Amygdala (tissue), 56 donors: ENCODE results near the gene BTBD9.
A peak's percentile ranks its signal among the peaks of the same experiment; 100 is the strongest.

Experiments used
- DNase-seq, 56 donors: peaks; one replicate each; lab custom pipeline; 2025; lab: John Stamatoyannopoulos, UW

The BTBD9 gene

DNA sequence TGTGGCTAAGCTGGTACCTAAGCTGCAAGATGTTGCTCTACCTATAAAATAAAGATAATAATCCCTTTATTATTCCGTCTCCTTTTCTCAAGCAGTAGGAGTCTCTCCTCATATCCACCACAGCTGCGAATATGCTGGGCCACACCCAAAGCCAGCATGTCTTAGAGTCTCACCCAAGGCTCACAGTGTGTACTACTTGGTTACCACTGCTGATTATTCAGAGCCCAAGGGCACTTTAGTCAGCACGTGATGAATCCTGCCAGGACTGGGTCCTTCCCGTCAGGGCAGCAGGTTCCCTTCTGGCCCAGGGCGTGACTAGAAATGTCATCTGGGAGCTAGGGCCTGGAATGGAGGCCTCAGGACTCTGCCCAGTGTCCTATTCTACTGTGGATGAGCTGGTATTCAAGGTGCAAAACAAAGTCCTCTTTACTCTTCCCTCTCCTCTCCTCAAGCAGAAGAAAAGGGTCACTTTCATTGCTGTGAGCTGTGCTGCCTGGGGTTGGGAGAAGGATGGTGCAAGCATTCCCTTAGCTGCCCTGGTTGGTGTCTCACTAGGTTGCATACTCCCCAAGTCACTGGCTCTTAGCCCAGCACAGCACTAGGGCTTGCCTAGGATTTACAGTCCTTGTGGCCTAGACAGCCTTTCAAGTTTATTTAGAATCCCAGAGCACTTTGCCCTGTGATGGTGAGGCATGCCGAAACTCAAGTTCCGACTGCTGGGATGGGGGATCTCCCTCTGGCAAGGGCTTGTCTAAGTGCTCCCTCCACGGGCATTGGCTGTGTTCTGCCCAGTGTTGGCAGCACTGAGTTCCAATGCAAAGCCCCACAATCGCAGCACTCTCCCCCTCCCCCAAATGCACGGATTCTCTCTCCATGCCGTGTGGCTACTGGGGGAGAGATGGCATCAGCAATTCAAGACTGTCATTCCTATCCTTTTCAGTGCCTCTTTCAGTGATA lies 320.2 kb downstream of the BTBD9 start:
- DNase-seq: no peak

DNA sequence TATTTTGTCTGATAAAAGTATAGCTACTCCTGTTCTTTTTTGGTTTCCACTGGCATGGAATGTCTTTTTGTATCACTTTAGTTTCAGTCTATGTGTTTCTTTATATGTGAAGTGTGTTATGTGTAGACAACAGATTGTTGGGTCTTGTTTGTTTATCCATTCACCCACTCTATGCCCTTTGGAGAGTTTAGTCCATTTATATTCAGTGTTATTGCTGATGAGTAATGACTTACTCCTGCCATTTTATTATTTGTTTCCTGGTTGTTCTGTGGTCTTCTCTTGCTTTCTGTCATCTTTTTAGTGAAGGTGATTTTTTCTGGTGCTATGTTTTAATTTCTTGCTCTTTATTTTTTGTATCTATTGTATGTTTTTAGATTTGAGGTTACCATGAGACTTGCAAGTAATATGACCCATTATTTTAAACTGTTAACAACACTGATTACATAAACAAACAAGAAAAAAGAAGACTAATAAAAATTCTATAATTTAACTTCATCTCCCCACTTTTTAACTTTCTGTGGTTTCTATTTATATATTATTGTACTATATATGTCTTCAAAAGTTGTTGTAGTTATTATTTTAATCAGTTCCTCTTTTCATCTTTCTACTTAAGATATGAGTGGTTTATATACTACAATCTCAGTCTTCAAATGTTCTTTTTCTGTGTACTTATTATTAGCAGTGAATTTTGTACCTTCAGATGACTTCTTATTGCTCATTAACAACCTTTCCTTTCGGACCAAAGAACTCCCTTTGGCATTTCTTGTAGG lies 323.4 kb downstream of the BTBD9 start:
- DNase-seq: no peak

DNA sequence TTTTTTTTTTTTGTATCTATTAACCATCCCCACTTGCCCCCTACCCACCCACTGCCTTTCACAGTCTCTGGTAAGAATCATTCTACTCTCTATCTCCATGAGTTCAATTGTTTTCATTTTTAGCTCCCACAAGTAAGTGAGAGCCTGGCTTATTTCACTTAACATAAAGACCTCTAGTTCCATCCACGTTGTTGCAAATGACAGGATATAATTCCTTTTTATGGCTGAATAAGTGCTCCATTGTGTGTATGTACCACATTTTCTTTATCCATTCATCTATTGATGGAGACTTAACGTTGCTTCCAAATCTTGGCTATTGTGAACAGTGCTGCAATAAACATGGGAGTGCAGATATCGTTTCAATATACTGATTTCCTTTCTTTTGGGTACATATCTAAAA lies 328.5 kb downstream of the BTBD9 start:
- no peak for DNase-seq

DNA sequence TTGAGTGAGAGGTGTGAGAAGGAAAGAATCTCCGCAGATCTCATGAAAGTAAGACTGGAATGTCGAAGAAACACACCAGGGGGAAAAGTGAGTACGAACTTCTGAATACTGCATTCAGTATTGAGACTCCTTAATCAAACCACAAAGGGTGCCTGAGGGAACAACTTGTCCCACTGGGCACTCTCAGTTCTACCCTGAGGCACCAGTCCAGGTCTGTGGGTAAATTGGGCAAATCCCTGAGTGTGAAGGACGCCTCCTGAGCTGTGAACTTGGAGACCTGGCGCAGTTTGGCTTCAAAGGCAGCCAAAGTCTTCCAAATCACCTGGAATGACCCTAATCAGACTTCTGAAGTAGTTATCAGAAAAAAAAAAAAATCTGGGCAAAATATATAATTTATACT lies 329.7 kb downstream of the BTBD9 start:
- DNase-seq: peak in 31 of 56 donors; percentile 1 to 64 (median 19)

DNA sequence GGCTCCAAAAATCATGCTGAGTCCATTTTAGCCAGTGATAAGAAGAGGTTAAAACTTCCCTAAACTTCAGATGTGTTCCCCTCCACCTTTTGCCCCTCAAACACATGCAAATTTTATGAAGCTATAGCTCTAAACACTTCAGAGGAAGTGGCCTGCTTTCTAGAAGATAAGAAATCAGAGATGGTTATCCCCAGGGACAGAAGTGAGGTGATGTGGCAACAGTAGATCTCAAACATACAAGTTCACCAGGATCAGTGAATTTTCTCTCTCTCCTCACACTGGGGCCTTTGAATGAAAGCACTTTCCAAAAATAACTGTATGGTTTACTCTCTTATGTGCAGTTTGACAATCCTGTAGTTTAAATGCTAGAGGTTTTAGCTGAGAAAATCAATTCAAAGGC lies 332.0 kb downstream of the BTBD9 start:
- no peak for DNase-seq

DNA sequence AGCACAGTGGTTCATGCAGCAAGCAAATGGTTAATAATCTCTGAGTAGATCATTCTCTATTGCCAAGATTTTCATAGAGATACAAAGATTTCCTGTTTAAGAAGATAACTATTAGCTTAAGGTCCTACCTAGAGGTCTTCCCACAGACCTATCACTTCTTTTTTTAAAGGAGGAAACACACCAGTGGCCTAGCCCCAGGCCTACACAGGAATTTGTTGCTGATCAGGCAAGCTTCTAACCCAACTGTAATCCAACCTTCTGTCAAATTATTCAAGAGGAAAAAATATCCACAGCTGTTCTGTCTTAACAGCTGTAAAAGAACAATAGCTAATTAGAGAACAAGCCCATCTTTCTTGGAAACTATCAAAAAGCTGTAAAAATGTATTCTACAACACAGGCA lies 332.8 kb downstream of the BTBD9 start:
- no peak for DNase-seq

DNA sequence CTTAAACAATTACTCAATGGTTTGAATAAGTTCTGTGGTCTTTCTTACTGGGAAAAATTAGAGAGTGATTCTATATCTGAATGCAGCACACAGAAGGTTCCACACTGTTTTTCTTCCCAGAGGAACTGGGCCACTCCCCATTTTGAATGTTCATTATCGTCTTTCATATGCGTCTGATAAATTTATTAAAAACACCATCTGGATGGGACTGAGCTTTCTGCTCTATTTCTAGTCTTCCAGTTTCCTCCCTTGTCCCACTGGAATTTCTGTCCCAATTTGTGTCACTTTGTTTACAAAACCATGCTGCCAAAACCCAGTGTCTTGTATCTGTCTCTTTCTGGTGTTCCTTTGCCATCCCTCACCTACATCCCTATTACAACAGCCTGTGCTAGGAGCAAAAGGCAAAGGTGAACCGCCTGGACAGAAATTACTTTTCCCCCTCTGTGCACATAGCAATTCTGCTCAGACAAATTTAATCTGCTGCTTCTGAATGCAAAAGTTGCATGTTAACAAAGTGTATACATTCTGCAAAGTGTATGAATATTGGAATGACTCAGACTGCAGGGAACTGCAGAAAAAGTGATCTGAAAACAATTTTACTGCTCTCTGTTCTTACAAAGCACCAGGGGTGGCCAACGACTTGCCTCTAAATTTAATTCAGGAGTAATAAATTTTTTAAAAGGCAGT lies 333.6 kb downstream of the BTBD9 start:
- no peak for DNase-seq

DNA sequence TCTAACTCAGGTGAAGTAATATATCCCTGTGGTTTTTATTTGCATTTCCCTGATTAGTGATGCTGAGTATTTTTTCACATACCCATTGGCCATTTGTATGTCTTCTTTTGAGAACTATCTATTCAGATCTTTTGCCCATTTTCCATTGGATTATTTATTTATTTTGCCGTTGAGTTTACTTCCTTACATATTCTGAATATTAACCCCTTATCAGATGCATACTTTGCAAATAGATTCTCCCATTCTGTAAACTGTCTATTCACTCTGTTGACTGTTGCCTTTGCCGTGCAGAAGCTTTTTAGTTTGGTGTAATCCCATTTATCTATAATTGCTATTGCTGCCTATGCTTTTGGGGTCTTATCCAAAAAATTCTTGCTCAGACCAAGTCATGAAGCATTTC lies 336.9 kb downstream of the BTBD9 start:
- DNase-seq: no peak

DNA sequence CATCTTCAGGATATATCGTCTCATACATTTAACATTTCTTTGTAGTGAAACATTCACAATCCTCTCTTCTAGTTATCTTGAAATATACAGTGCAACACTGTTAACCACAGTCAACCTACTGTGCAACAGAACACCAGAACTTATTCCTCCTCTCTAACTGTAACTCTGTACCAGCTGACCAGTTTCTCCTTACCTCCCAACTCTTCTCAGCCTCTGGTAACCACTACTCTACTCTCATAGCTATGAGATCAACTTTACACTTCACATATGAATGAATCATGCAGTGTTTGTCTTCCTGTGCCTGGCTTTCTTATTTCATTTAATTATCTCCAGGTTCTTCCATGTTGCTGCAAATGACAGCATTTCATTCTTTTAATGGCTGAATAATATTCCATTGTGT lies 337.6 kb downstream of the BTBD9 start:
- DNase-seq: no peak

DNA sequence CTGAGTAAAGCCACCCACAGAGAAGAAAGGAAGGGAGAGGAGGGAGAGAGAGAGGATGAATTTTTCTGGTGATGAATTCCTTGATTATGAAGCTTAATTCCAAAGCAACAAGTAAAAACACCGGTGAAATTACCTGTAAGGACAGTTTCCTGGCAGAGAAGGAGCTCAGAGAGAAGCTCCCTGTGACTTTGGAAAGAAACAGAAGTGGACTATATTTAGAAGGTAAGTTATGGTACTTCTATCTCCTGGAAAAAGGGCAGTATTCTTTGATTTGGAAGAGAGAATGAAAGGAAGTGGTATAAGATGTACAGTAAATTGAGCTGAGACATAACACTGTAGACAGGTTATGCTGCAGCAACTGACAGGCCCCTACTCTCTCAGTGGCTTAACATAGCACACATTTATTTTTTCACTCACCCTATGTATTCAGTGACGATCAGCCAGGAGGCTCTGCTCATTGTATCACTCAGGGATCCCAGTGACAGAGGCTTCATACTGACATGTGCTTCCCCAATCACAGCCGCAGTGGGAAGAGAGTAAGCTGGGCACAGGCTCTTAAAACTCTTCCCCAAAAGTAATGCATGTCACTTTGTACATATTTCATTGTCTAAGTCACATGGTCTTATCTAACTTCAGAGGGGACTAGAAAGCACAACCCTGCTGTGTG lies 349.5 kb downstream of the BTBD9 start:
- DNase-seq: no peak

DNA sequence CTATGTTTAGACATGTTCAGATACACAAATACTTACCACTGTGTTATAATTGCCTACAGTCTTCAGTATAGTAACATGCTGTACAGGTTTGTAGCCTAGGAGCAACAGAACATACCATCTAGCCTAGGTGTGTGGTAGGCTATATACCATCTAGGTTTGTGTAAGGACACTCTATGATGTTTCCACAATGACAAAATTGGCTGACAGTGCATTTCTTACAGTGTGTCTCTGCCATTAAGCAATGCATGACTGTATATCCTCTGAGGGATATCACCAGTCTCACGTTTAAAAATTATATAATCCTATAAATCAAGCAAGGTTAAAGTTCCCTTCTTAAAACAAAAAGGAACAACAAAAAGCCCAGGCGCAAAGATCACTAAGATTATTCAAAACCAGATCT lies 352.2 kb downstream of the BTBD9 start:
- no peak for DNase-seq

DNA sequence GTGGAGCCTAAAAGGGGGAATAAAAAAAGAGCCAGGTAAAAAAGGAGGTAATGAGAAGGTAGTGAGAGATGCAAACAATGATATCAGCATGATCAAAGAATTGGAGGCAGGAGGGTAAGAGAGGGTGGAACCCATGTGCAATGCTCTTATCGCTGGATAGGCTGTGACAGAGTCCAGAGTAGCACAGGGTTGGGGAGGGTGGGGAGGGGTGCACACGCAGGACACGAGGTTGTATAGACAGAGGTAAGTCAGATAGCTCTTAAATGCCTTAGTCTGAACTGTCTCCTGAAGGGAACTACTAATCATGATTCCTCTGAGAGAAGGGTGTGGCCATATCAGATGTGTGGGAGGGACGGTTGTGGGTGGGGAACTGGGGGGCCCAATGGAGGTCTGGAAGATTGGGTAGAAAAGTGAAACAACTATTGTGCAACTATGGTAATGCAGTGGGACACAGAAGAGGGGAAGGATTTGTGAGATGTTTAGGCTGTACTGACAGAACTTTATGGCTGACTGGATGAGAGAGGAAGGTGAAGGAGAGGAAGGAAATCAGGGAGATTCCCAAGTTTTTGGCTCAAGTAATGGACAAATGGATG lies 354.8 kb downstream of the BTBD9 start:
- no peak for DNase-seq

DNA sequence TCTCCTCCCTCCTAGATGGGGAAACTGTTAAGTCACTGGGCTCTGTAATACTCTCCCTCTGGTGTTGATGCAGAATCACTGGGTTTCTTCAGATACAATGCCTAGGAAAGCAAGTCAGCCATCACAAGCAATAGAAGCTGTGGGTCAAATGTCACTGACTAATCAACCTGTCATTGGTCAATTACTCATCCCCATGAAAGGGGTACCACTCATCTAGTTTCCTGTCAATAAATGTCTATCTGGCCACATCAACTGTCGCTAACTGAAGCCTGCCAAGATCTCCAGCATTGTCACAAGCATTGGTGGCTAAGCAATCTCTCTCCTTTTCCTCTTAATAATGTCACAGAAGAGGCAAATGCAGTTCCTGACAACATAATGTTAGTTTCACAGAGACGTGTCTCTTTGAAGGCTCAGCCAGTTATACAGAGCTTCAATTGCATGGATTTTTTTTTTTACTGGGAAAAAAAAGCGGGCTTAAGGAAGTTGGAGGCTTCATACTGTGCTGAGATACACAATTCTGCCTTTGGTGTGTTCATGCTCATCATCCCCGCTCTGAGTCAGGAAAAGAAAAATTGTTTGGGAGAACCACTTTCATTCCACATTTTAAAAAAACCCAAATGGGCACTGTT lies 355.9 kb downstream of the BTBD9 start:
- DNase-seq: no peak

DNA sequence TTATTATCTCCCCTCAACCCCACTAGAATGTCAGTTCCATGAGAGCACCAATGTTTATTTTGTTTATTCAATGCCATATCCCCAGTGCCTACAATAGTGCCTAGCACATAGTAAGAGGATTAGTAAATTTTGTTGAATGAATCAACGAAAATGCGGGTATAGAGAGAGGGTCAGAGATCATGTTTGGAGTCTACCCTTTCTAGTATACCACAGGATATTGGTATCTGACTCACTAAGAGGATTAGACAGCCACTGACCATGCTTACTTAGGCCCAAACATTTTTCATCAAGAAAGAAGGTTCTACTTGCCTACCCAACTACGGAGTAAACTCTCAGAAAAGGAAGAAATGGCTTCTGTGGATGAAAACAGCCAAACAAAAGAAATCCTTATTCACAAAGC lies 356.8 kb downstream of the BTBD9 start:
- no peak for DNase-seq

DNA sequence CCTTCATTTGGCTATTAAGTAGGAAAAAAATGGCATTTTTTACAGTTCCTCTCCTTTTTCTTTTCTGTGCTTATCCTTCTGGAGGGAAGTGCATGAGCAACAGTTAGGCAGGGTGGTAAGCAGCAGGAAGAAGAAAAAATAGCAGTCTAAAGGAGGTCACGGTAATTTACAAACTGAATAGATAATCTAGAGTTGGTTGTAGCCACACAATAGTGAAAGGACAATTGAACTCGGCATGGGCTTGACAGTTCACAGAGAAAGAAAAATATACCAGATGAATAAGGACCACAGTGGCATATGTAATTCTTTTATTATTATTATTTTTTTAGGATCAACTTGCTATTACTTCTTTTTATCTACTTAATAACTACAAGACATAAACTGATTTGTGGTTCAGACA lies 358.6 kb downstream of the BTBD9 start:
- no peak for DNase-seq

DNA sequence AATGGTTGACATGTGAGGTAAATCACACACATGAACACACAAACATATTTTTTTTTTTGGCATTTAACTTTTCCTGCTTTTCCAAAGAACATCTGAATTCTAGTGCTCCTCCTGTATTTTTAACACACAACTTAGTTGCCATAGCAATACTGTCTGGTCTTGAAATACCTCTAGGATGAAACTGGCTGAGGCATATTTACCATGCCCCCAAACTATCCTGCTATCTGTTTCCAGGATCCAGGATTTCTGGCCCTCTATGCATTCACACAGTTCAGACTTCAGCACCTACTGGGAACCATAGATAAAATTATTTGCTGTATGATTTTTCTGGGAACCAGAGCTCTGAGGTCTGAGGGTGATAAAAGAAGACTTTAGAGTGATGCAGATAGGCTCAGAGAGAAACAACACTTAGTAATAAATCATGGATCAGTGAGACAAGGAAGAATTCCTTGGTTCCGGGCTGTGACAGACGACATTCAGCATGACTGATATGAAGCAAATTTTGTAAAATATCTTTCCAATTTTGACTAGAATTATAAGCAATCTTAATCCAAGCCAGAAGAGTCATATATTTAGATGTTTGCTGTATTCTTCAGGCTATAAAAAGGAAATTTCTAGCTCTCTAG lies 359.7 kb downstream of the BTBD9 start:
- DNase-seq: no peak

DNA sequence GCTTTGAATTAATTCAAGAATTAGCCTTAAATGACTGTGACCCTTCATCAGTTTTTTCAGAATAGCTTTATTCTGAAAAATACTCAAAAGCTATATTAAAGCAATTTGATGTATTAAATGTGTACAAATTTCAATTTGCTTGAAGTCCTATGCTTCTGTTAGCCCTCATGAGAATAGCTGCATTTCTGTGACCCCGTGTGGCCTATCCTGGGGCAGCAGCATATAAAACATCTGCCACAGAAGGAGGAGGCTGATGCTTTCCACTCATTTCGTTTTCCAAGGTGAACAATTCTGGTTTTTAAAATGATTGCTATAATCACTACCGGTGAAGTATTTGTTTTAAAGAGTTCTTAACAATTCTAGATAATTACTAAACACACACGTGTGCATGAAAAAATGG lies 360.3 kb downstream of the BTBD9 start:
- DNase-seq: no peak

DNA sequence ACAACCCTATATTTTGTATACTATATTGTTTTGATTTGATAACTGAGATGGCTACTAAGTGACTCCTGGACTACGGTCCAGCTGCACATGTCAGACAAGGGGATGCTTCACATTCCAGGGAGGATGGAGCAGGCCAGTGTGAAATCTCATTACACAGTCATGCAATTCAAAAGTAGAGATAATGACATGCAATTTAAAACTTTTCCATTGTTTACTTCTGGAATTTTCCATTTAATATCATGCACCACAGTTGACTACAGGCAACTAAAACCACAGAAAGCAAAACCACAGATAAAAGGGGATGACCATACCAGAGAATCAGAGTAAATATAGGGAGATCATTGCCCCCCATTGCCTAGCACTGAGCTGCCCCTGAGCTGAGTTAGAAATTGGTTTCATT lies 366.4 kb downstream of the BTBD9 start:
- DNase-seq: no peak

DNA sequence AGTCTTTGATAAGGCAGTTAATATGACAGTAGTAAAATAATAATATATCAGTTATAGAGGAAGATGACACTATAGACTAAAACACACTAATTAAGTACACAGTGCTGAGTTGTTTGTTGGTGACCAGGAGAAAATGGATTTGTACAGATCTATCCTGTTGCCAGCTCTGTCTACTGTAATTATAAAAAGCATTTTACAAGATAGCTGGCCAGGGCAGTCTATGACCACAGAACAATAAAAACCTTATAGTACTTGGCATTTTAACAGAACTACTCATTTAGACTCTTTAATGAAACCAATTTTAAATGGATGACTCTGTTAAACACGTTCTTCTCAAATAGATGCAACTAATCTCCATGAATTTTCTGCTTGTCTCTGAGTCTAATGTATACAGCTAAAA lies 367.5 kb downstream of the BTBD9 start:
- no peak for DNase-seq
